ENCODE results near the gene SLC15A3. TPM values are rescaled to one million over a fixed set of nuclear protein-coding genes. Genes with fewer than 3 reads are reported as not detected.

Gene SLC15A3
- total and polyA plus RNA-seq, 2 donors (not counting 1 experiment from before 2014, with no cell fraction given): 10.5 to 29.9 TPM

- TF ChIP-seq EZH2 (IDR thresholded peaks at IDR 0.05; ENCODE audit: low read length, missing control alignments) (no peak), CTCF (conservative IDR thresholded peaks at IDR 0.05 in 1 of 2, IDR thresholded peaks at IDR 0.05 in 1 of 2; ENCODE audit: low read depth in 1 of 2, low read length in 2 of 2) (no peak)
- H3K4me1 ChIP-seq (ENCODE audit: control insufficient read depth, extremely low read depth, insufficient read depth, low read length): no peaks in the 10 kb centered on the region
- no peak overlapping the region for H3K4me2 ChIP-seq (ENCODE audit: extremely low read depth, insufficient read depth, low read length)
- H3K27ac ChIP-seq (ENCODE audit: insufficient read depth, low read length): no peak overlapping the region
- H3K9ac ChIP-seq (ENCODE audit: insufficient read depth, low read length): no peak overlapping the region
- no peaks in the 10 kb centered on the region for H3K36me3 ChIP-seq (ENCODE audit: control insufficient read depth, insufficient read depth, low read length)
- no peak overlapping the region for H3K4me3 ChIP-seq (replicated peaks in 1 of 4; ENCODE audit: control extremely low read depth in 1 of 4, insufficient read depth in 1 of 4, low read depth in 3 of 4, low read length in 4 of 4)
- peaks cover 3% of the 10 kb centered on the region for H3K27me3 ChIP-seq (ENCODE audit: control insufficient read depth, insufficient read depth, low read length)
- H4K20me1 ChIP-seq (ENCODE audit: control insufficient read depth, extremely low read depth, insufficient read depth, low read length): no peaks in the 10 kb centered on the region
- no peak for DNase-seq (ENCODE audit: low read depth in 2 of 2)
- no peak overlapping the region for H2AFZ ChIP-seq (ENCODE audit: low read length)
- H3K79me2 ChIP-seq (ENCODE audit: control insufficient read depth, insufficient read depth, low read length): no peaks in the 10 kb centered on the region
- no peaks in the 10 kb centered on the region for H3K9me3 ChIP-seq (ENCODE audit: control insufficient read depth, insufficient read depth, low read depth, low read length)
These were observed 18.9 kb upstream of the SLC15A3 start for GRCh38 chr11:60970890-60971289.

- Histone ChIP-seq H3K27ac (ENCODE audit: insufficient read depth, low read length) (no peak overlapping the region), H3K4me3 (replicated peaks in 1 of 4; ENCODE audit: control extremely low read depth in 1 of 4, insufficient read depth in 1 of 4, low read depth in 3 of 4, low read length in 4 of 4) (no peak overlapping the region)
- DNase-seq (ENCODE audit: low read depth in 2 of 2): peak; percentile 8 to 13
These were observed 18.4 kb upstream of the SLC15A3 start for GRCh38 chr11:60970369-60970774.

GRCh38 chr11:60968223-60968622 is 16.2 kb upstream of the SLC15A3 start:
- Histone ChIP-seq H2AFZ (ENCODE audit: low read length) (no peak overlapping the region), H3K4me3 (replicated peaks in 1 of 4; ENCODE audit: control extremely low read depth in 1 of 4, insufficient read depth in 1 of 4, low read depth in 3 of 4, low read length in 4 of 4) (no peak overlapping the region), H3K4me2 (ENCODE audit: extremely low read depth, insufficient read depth, low read length) (no peak overlapping the region), H3K4me1 (ENCODE audit: control insufficient read depth, extremely low read depth, insufficient read depth, low read length) (no peaks in the 10 kb centered on the region), H3K36me3 (ENCODE audit: control insufficient read depth, insufficient read depth, low read length) (no peaks in the 10 kb centered on the region), H3K27me3 (ENCODE audit: control insufficient read depth, insufficient read depth, low read length) (peaks cover 3% of the 10 kb centered on the region), H3K27ac (ENCODE audit: insufficient read depth, low read length) (no peak overlapping the region), H3K79me2 (ENCODE audit: control insufficient read depth, insufficient read depth, low read length) (no peaks in the 10 kb centered on the region), H3K9me3 (ENCODE audit: control insufficient read depth, insufficient read depth, low read depth, low read length) (no peaks in the 10 kb centered on the region), H4K20me1 (ENCODE audit: control insufficient read depth, extremely low read depth, insufficient read depth, low read length) (no peaks in the 10 kb centered on the region), H3K9ac (ENCODE audit: insufficient read depth, low read length) (no peak overlapping the region)
- DNase-seq (ENCODE audit: low read depth in 2 of 2): no peak
- TF ChIP-seq CTCF (conservative IDR thresholded peaks at IDR 0.05 in 1 of 2, IDR thresholded peaks at IDR 0.05 in 1 of 2; ENCODE audit: low read depth in 1 of 2, low read length in 2 of 2) (no peak), EZH2 (IDR thresholded peaks at IDR 0.05; ENCODE audit: low read length, missing control alignments) (no peak)

More at GRCh38 chr11:60970369-60970774, 18.4 kb upstream of the SLC15A3 start:
- no peaks in the 10 kb centered on the region for H3K79me2 ChIP-seq (ENCODE audit: control insufficient read depth, insufficient read depth, low read length)
- TF ChIP-seq EZH2 (IDR thresholded peaks at IDR 0.05; ENCODE audit: low read length, missing control alignments): no peak
- peak; percentile 82 for TF ChIP-seq CTCF (conservative IDR thresholded peaks at IDR 0.05 in 1 of 2, IDR thresholded peaks at IDR 0.05 in 1 of 2; ENCODE audit: low read depth in 1 of 2, low read length in 2 of 2)
- H3K27me3 ChIP-seq (ENCODE audit: control insufficient read depth, insufficient read depth, low read length): peaks cover 3% of the 10 kb centered on the region
- H2AFZ ChIP-seq (ENCODE audit: low read length): no peak overlapping the region
- no peak overlapping the region for H3K9ac ChIP-seq (ENCODE audit: insufficient read depth, low read length)
- H4K20me1 ChIP-seq (ENCODE audit: control insufficient read depth, extremely low read depth, insufficient read depth, low read length): no peaks in the 10 kb centered on the region
- H3K4me2 ChIP-seq (ENCODE audit: extremely low read depth, insufficient read depth, low read length): no peak overlapping the region
- no peaks in the 10 kb centered on the region for H3K4me1 ChIP-seq (ENCODE audit: control insufficient read depth, extremely low read depth, insufficient read depth, low read length)
- no peaks in the 10 kb centered on the region for H3K9me3 ChIP-seq (ENCODE audit: control insufficient read depth, insufficient read depth, low read depth, low read length)
- H3K36me3 ChIP-seq (ENCODE audit: control insufficient read depth, insufficient read depth, low read length): no peaks in the 10 kb centered on the region
